Measurements from ENCODE around the gene NBL1. TPM values are rescaled to one million over a fixed set of nuclear protein-coding genes. Genes with fewer than 3 reads are reported as not detected.

The NBL1 gene
- total RNA-seq, 1 experiment from 2014 or later = 222 TPM

DNA sequence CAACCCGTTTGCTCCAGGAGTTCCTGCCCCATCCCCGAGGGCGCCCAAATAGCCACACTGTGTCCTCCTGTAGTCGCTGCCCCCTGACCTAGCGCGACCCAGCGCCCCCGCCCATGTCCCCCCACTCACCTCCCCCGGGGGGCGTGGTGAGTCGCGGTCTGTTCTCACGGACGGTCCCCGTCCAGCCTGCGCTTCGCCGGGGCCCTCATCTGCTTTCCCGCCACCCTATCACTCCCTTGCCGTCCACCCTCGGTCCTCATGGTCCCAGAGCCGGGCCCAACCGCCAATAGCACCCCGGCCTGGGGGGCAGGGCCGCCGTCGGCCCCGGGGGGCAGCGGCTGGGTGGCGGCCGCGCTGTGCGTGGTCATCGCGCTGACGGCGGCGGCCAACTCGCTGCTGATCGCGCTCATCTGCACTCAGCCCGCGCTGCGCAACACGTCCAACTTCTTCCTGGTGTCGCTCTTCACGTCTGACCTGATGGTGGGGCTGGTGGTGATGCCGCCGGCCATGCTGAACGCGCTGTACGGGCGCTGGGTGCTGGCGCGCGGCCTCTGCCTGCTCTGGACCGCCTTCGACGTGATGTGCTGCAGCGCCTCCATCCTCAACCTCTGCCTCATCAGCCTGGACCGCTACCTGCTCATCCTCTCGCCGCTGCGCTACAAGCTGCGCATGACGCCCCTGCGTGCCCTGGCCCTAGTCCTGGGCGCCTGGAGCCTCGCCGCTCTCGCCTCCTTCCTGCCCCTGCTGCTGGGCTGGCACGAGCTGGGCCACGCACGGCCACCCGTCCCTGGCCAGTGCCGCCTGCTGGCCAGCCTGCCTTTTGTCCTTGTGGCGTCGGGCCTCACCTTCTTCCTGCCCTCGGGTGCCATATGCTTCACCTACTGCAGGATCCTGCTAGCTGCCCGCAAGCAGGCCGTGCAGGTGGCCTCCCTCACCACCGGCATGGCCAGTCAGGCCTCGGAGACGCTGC, 21.7 kb downstream of the NBL1 start:
- DNase-seq (ENCODE audit: low read depth) = no peak

DNA sequence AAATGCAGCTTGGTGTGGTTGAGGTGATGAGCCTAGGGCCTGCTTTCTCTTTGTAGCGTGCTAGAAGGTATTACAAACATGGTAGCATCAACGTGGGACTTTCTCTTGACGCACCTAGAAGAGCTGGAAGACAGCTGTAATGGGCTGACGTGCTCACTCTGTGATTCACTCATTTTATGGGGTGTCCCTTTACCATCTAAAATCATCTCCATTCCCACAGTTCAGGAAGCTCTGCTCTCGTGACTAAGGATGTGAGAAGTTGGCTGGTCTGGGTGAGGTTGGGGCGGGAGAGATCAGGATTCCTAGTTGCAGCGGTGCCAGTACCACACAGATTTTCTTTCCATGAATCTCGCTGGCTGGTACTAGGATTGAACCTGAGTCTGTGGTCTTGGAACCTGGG, 24.8 kb downstream of the NBL1 start:
- DNase-seq (ENCODE audit: low read depth) = peak; percentile 49

DNA sequence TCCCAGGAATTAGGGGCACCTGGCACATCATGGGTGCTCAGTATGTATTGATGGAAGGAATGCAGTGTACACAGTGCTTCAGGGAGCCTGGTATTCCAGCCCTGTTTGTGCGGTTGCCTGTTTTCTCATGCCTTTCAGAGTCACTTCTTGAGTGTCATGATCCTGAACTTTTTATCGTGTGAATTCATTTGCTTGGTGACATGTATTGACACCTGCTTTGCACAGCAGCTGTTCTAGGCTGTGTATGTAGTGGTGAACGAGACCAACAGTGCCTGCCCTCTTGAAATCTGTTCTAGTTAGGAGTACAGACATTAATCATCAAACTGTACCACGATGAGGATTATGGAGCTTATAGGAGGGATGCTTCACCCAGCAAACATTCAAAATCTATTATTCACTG, 26.7 kb downstream of the NBL1 start:
- no peak for DNase-seq (ENCODE audit: low read depth)

DNA sequence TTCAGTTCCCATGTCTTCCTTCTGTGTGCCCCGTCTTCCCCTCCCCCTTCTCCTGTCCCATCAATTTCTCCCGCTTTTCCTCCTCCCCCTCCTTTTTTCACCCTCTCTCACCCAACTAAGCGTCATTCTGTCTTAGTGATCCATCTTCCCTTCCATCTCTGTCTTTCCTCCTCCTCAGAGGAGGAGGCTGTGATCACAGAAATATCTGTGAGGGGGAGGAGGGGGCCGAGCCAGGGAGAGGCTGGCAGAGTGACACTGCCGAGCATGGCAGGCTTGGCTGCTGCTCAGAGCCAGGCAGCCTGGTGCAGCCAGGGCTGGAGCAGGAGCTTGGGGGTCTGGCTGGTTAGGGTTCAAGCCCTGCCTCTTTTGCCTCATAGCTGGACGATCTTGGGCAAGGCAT, 28.1 kb downstream of the NBL1 start:
- DNase-seq (ENCODE audit: low read depth) = no peak

DNA sequence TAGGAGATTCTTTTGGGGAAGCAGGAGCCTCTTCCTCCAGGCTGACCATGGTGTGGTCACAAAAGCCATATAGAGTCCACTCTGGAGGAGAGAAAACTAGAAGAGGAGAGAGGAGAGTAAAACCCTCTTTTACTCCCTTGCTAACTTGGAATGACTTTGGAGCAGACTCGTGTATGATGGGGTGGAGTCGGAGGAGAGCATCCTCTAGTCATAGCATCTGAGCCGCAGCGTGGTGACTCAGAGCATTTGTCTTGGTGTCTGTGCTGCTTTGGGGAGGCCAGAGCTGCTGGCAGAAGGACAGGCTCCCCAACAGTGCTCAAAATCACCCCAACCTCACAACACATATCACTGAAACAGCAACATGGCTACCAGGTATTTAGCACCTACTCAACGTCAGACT, 31.7 kb downstream of the NBL1 start:
- DNase-seq (ENCODE audit: low read depth) = no peak

DNA sequence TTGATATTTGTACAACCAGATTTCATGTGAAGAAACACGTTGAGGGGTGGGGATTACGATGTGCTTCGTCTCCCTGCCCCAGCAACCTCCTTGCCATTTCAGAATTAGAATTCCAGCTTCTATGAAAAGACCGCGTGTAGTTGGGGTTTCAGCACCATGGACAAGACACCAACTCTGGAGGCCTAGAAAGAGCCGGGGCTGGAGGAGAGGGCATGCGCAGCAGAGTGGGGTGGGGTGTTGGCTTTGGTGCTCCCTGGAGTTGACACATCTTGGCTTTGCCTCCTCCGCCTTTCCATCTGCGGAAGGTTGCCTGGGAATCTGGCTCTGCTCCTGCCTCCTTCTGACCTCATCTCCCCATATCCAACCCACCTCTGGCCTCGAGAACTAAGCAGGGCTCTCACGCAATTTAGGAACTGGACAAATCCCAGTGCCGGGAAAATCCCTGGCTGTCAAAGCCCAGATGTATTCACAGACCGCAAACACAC, 32.4 kb downstream of the NBL1 start:
- DNase-seq (ENCODE audit: low read depth) = peak; percentile 94

DNA sequence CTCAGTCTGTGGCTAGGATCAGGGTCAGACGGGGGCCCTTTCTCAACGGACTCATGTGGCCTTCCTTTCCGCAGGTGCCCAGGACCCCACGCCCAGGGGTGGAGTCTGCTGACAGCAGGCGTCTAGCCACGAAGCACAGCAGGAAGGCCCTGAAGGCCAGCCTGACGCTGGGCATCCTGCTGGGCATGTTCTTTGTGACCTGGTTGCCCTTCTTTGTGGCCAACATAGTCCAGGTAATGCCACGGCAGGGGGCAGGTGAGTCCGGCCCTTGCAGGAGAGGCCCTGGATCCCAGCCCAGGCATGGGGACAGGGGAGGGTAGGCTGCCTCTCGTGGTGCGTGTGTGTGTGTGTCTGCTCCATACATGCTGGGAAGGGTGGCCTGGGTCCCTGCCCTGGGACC, 34.4 kb downstream of the NBL1 start:
- DNase-seq (ENCODE audit: low read depth) = no peak

DNA sequence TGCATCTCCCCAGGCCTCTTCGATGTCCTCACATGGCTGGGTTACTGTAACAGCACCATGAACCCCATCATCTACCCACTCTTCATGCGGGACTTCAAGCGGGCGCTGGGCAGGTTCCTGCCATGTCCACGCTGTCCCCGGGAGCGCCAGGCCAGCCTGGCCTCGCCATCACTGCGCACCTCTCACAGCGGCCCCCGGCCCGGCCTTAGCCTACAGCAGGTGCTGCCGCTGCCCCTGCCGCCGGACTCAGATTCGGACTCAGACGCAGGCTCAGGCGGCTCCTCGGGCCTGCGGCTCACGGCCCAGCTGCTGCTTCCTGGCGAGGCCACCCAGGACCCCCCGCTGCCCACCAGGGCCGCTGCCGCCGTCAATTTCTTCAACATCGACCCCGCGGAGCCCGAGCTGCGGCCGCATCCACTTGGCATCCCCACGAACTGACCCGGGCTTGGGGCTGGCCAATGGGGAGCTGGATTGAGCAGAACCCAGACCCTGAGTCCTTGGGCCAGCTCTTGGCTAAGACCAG, 34.9 kb downstream of the NBL1 start:
- DNase-seq (ENCODE audit: low read depth) = no peak

DNA sequence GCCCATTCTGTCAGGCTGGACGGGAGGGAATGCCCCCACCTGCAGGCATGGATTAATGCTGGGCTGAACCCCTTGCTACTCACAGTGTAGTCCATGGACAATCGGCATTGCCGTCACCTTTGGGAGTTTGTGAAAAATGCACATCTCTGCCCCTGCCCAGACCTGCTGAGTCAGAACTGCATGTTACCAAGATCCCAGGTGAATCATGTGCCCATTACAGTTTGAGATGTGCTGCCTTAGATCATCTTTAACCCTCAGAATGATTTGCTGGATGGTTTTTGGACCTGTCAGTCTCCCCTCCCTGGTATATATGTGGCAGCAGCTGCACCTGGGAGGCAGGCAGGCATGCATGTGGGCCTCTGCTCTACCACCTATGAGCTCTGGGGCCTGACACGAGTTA, 35.6 kb downstream of the NBL1 start:
- no peak for DNase-seq (ENCODE audit: low read depth)

DNA sequence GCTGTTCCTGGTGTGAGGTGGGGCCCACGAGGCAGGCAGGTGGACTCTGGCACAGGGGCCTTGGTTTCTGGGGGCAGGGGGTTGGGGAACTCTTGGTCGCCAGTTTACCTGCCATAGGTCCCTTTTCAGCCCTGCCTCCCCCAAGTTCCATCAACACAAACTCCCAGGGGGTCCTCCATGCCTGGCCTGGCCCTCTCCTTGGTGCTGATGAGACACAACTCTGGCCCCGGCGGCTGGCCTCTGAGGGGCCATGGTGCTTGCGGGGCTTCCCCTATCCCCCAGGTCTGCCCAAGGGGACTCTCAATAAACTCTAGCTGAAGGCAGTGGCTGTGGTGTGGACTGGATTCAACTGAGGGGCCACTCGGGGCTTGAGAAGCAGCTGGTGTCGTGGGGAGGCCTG, 36.5 kb downstream of the NBL1 start:
- no peak for DNase-seq (ENCODE audit: low read depth)

DNA sequence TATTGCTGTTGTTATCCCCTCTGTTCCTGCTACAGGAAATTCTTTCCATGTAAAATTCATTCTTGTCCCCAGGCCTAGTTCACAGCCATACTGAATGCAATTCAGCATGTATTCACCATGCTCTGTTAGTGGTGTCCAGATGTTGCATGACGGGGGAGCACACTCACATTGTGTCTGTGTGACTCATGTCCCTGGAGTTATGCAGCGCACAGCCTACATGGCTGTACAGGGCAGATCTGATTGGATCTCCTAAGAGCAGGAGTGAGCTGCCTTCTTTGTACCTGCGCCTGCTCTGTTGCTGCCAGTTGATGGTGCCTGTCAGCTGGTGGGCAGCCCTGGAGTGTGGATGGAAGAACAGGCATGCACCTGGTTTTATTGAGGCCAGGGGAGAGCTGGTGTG, 38.1 kb downstream of the NBL1 start:
- DNase-seq (ENCODE audit: low read depth) = peak; percentile 88

DNA sequence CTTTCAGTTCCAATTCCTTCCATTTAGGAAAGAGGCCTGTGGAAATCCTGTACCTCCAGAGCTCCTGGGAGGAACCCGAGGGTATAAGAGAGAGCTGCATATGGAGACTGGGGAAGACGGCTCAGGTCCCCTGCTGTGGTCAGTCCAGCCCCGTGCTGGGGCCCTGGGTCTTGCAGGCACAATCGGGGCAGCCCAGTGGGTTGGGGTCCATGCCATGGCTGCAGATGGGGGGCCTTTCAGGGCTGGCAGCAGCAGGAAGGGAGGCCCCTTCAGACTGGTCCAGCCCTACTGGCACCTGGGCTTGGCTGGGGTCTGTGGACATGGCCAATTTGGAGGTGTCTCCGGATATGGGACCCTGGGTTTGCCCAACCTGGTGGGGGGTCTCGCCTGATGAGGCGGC, 38.8 kb downstream of the NBL1 start:
- DNase-seq (ENCODE audit: low read depth) = no peak

DNA sequence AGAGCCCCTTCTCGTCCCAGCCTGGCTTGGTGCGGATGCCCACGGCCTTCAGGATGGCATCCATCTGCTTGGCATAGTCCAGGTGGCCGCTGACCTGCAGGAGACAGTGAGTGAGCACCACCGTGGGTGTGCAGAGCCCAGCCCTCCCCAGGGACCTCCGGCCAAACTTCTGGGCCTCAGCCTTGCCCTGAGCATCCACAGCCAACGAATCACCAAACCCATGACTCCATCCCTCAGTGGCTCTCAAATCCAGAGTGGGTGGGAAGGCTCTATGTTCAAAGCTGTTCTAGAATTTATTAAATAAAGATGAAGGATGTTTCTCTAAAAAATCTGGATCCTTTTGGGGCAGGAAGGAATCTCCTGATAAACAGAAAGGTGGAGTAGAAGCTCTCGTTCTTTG, 39.2 kb downstream of the NBL1 start:
- DNase-seq (ENCODE audit: low read depth) = no peak

DNA sequence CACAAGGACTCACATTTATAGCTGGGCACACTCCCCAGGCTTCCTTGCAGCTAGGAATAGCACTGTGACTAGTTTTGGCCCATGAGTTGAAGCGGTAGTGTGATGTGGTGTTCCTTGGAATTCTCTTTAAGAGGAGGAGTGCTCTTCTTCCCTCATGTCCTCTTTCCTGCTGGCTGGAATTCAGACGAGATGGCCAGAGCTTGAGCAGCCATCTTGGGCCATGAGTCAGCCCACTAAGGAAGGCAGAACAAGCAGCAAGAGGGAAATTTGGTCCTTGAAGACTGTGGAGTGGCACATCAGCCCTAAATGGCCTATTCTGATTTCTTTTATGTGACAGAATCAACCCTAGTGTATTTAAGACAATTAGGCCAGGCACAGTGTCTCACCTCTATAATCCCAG, 40.6 kb downstream of the NBL1 start:
- no peak for DNase-seq (ENCODE audit: low read depth)

DNA sequence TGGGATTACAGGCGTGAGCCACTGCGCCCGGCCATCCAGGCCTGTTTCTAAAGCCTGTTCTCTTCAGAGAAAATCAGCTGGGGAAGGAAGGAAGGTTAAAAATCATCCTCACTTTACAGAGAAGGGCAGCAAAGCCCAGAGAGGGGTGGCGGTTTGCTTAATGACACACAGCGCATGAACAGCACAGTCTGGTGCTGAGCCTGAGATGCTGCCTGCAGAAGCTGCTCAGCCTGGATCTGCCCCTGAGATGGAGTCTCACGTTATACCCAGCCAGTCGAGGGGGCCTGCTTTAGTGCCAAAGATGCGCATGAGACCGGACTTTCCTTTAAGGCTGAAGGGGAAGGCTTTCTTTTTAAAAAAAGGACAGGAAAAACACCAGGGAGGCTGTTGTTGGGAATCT, 41.9 kb downstream of the NBL1 start:
- DNase-seq (ENCODE audit: low read depth) = no peak

DNA sequence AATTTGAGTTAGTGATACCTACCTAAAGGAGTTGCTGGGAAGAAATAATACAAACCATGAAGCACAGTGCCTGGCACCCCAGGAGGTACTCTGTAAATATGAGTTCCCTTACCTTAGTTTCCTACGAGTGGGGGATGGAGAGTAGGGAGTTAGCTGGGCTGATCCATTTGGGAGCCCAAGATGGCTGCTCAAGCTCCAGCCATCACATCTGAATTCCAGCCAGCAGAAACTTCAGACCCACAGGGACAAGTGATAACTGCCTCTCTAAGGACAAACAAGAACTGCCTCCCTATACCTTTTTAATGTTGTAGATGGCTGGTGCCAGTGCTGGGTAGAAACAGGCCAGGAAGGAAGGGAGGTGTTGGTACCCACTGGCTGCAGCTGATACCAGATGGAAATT, 43.3 kb downstream of the NBL1 start:
- no peak for DNase-seq (ENCODE audit: low read depth)

DNA sequence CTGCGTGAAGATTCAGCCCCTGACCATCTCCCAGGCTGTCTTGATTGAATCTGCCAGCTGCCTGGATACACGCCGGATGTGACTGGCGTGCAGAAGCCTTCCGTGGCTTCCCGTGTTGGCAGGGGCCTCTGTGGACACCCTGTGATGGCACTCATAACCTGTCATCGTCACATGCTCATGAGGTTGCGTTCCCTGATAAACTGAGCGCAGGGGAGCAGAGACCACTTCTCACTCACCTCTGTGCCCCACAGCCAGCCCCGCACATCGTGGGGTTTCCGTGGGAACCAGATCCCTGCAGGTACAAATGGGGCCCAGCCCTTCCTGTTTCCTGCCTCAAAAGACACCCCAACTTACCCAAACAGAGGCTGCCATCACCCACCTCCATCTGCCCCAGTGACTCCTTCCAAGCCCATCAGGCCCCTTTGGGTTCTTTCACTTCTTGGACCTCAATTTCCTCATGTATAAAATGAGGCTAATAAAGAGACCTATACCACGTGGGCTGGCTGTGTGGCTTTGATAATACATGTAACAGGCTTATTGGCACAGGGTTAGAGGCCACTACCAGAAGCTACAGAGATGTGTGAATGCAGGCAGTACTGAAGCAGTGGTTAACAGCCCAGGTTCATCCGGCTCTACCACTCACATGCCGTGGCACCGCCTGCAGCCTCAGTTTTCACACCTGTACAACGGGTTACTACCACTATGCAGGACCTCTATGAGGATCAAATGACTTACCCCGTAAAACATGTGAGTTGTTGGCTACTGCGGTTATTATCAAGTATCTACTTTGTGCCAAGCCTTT, 44.1 kb downstream of the NBL1 start:
- no peak for DNase-seq (ENCODE audit: low read depth)

DNA sequence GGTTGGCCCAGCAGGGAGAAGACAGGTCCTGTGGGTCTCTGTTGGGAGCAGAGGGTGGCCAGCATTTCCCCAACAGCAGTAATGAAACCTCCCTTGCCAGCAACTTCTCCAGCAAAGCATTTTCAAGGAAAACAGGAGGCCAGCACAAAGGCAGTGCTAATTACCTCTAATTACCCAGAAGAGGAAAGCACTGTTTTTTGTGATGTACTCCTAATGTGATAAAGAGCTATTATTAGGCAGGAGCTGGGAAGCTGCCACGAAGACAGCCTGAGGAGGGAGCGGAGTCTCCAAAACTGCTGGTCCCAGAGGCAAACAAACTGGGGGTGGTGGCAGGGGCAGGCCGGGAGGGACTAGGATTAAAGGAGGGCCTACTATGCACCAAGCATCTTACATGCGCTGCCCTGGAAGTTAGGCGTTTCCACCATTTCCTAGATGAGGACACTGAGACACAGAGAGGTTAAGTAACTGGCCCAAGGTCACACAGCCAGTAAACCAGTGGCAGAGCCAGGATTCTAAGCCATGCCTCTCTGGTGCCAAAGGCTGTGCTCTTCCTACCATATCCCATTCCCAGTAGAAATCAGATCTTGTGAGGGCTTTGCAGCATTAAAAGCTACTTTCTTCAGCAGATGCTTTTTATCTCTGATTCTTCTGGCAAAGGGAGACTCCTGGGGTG, 45.1 kb downstream of the NBL1 start:
- DNase-seq (ENCODE audit: low read depth) = no peak

DNA sequence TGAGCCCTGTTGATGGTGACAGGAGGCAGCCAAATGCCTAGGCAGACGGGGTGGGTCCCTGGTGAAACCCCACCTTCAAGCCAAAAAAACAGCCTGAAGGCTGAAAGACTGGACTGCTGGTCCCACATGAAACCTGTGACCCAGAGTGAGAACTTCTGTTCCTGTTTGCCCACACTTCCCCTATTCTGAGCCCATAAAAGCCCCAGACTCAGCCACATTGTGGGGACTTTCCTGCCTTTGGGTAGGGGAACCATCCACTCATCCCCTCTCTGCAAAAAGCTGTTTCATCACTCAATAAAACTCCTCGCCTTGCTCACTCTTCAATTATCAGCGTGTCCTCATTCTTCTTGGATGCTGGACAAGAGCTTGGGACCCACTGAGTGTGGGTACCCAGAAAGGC, 45.7 kb downstream of the NBL1 start:
- no peak for DNase-seq (ENCODE audit: low read depth)

DNA sequence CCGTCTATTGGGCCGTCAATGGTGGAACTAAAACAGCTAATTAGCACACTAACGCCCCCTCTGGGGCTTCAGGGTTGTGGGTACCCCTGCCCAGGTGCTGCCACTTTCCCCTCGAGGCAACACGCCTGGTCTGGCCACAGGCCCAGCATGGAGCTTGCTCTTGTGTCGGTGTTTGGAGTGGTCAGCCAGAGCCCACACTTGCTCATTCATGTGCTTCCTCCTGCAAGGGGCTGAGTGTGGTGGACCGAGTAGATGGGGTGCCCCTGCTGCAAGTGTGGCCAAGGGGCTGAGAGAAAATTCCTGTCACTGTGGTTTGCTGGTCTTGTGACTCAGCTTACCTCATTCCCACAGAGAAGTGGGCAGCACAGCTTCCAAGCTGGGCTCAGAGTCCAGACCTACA, 46.2 kb downstream of the NBL1 start:
- no peak for DNase-seq (ENCODE audit: low read depth)

DNA sequence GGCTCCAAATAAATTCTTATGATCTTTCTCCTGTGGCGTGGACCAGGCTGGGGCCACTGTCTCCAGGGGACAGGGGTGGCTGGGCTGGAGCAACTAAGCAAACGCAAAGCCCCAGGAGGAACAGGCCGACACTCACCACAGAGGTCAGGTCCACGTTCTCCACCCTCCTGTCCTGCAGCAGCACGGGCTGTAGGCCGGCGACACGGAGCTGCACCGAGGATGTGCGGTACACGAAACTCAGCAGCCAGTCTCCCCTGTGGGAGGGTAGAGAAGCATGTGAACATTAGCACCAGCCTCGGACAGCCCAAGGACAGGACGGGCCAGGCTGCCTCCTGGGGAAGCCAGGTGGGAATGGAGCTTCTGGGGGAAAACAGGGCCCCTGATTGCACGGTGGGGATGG, 50.2 kb downstream of the NBL1 start:
- DNase-seq (ENCODE audit: low read depth) = no peak

DNA sequence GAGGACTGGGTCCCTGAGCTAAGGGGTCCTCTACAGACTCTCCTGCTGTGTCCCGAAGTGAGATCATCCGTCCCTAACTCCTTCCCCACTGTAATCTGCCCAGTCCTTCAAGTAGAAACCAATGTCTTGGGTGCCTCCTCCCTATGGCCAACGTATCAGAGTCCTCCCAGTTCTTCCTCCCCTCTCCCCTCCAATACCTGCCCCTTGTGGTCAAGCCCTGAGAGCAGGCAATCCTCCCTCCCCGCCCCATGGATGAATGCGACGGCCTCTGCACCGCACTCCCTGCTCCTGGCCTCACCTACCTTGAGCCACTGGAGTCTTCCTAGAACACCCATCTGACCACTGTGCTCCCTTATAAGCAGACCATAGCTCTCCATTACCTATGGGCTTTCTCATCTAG, 51.7 kb downstream of the NBL1 start:
- no peak for DNase-seq (ENCODE audit: low read depth)

Measured in RPMI7951 (cell line).